ENCODE data around the gene POLRMT.
"Not testable (repeated sequence)": the region's sequence is repeated elsewhere in the genome, so short reads cannot be mapped to it uniquely, and the experiment has no call there.

POLRMT gene

DNA sequence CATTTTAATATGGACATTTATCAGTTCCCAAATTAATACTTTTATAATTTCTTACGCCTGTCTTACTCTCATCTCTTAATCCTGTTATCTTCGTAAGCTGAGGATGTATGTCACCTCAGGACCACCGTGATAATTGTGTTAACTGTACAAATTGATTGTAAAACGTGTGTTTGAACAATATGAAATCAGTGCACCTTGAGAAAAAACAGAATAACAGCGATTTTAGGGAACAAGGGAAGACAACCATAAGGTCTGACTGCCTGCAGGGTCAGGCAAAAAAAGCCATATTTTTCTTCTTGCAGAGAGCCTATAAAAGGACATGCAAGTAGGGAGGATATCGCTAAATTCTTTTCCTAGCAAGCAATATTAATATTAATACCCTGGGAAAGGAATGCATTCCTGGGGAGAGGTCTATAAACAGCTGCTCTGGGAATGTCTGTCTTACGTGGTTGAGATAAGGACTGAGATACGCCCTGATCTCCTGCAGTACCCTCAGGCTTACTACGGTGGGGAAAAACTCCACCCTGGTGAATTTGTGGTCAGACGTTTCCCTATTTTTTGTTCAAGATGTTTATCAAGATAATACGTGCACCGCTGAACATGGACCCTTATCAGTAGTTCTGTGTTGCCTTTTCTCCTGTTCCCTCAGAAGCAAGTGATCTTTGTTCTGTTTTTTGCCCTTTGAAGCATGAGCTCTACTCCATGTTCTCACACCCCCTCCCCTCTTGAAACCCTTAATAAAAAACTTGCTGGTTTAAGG is 35.5 kb upstream of the POLRMT start:
- H3K4me1 Mint-ChIP-seq, H3K36me3 Mint-ChIP-seq, H3K27ac Mint-ChIP-seq, H3K9me3 Mint-ChIP-seq, H3K27me3 Mint-ChIP-seq, H3K4me3 Mint-ChIP-seq: not testable (repeated sequence)

GRCh38 chr19:666985-667573 is 33.7 kb upstream of the POLRMT start:
- H3K36me3 Mint-ChIP-seq, H3K27ac Mint-ChIP-seq, H3K27me3 Mint-ChIP-seq, H3K9me3 Mint-ChIP-seq, H3K4me3 Mint-ChIP-seq: not testable (repeated sequence)
- peaks cover 12% of the 10 kb centered on the region for H3K4me1 Mint-ChIP-seq

DNA sequence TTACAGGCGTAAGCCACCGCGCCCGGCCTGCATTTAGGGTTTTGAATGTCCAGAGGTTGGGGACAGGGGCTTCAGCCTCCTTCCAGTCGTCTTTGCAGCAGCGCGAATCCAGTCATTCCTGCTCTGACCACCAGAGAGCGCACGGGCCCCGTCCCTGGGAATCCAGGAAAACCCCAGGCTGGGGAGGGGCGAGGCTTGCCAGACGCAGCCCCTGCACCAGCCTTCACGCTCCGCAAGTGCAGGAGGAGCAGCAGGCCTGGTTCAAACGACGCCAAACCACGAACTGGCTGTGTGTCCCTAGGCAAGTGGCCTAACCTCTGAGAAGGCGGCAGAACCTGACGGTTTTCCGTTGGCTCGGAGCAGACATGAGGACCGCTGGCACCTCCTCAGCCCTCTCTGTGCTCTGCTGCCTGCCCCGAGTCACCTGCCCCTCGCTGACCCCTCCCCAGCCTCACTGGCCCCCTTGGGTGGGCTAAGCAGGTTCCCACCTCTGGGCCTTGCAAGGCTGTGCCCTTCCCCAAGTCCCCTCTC is 31.6 kb upstream of the POLRMT start:
- H3K27me3 Mint-ChIP-seq = peaks cover 2% of the 10 kb centered on the region
- H3K9me3 Mint-ChIP-seq = no peaks in the 10 kb centered on the region
- H3K36me3 Mint-ChIP-seq = no peaks in the 10 kb centered on the region
- peak overlapping the region; percentile 68 for H3K4me3 Mint-ChIP-seq
- peak overlapping the region; percentile 84 for H3K27ac Mint-ChIP-seq
- peaks cover 20% of the 10 kb centered on the region for H3K4me1 Mint-ChIP-seq

DNA sequence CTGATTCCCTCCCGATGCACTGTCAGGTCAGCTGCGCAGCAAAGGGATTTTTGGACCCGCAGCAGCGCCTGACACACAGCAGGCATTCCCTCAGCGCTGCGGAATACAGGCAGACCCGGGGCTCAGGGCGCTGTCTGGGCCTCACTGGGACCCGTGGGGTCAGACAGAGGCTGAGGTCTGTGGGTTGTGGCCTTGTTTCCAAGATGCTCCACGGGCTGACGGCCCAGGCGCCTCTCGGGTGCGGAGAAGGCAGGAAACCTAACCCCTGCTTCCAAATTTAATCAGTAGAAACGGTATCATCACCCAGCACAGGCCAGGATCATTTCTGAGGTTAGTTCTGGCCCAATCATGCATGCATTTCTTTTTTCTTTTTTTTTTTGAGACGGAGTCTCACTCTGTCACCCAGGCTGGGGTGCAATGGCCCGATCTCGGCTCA is 30.4 kb upstream of the POLRMT start:
- Mint-ChIP-seq H3K9me3 (no peaks in the 10 kb centered on the region), H3K4me1 (peaks cover 29% of the 10 kb centered on the region), H3K4me3 (peak overlapping the region; percentile 81), H3K27me3 (no peaks in the 10 kb centered on the region), H3K36me3 (no peaks in the 10 kb centered on the region), H3K27ac (peak overlapping the region; percentile 90)

GRCh38 chr19:662962-663681 is 29.8 kb upstream of the POLRMT start, which contains the start of gene RNF126:
Gene RNF126, minus strand, starts transcription at chr19:663214. Its CDS starts 93 bp downstream, at chr19:663121.
- no peaks in the 10 kb centered on the region for H3K36me3 Mint-ChIP-seq
- H3K4me3 Mint-ChIP-seq = peak within 1 kb of the TSS; percentile 97
- no peaks in the 10 kb centered on the region for H3K27me3 Mint-ChIP-seq
- peaks cover 32% of the 10 kb centered on the region for H3K4me1 Mint-ChIP-seq
- peak within 1 kb of the TSS; percentile 93 for H3K27ac Mint-ChIP-seq
- no peaks in the 10 kb centered on the region for H3K9me3 Mint-ChIP-seq

GRCh38 chr19:662207-662961 is 29.0 kb upstream of the POLRMT start:
- Mint-ChIP-seq H3K4me1 (peaks cover 35% of the 10 kb centered on the region), H3K27me3 (no peaks in the 10 kb centered on the region), H3K9me3 (no peaks in the 10 kb centered on the region), H3K27ac (peak overlapping the region; percentile 93), H3K36me3 (no peaks in the 10 kb centered on the region), H3K4me3 (peak overlapping the region; percentile 97)

GRCh38 chr19:661427-662196 is 28.3 kb upstream of the POLRMT start:
- Mint-ChIP-seq H3K4me3 (peak overlapping the region; percentile 97), H3K9me3 (no peaks in the 10 kb centered on the region), H3K27me3 (no peaks in the 10 kb centered on the region), H3K36me3 (no peaks in the 10 kb centered on the region), H3K4me1 (peaks cover 41% of the 10 kb centered on the region), H3K27ac (peak overlapping the region; percentile 93)

GRCh38 chr19:660793-661426 is 27.6 kb upstream of the POLRMT start:
- peak overlapping the region; percentile 97 for H3K4me3 Mint-ChIP-seq
- peaks cover 47% of the 10 kb centered on the region for H3K4me1 Mint-ChIP-seq
- H3K9me3 Mint-ChIP-seq = no peaks in the 10 kb centered on the region
- no peaks in the 10 kb centered on the region for H3K27me3 Mint-ChIP-seq
- H3K27ac Mint-ChIP-seq = peak overlapping the region; percentile 93
- H3K36me3 Mint-ChIP-seq = no peaks in the 10 kb centered on the region

DNA sequence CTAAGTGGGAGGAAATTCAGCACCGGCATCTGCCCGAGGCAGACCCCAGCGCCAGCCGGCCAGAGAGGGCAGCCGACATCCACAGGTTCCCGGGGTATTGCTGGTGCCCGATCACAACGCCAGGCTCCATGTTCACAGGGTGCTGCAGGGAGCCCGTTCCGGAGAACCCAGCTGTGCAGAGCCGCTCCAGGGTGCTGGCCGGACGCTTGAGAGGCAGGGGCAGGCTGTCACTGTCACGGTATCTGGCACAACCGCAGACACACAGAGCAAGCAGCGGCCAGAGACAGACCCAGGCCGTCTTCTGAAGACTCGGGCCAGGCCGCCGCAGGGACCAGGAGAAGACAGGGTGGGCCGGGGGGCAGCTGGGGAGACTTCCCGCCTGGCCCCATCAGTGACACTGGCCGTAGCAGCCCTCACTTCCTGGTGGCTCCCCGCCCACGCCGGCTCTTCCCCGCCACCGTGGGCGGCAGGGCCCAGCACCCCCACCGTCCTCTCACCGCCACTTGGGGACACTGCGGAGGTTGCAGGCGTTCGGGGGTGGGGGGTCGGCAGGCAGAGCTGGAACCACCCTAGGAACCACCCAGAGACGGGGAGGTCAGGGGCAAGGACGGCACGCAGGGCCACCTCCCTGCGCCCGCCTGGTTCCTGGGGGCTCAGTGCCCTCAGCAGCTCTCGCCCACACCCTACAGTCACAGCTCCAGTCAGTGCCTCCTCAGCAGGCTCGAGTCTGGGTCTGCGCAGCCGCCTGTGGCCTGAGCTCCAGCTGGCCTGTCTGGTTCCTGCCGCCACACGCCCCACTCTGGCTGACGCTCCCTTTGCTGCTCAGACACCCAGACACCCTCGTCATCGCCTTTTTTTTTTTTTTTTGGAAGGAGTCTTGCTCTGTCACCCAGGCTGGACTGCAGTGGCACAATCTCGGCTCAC is 25.8 kb upstream of the POLRMT start:
- H3K27ac Mint-ChIP-seq = peak overlapping the region; percentile 72
- H3K27me3 Mint-ChIP-seq = no peaks in the 10 kb centered on the region
- no peaks in the 10 kb centered on the region for H3K9me3 Mint-ChIP-seq
- peak overlapping the region; percentile 97 for H3K4me3 Mint-ChIP-seq
- H3K36me3 Mint-ChIP-seq = no peaks in the 10 kb centered on the region
- peaks cover 54% of the 10 kb centered on the region for H3K4me1 Mint-ChIP-seq

- H3K27me3 Mint-ChIP-seq = no peaks in the 10 kb centered on the region
- H3K9me3 Mint-ChIP-seq = no peaks in the 10 kb centered on the region
- H3K36me3 Mint-ChIP-seq = no peaks in the 10 kb centered on the region
- H3K4me3 Mint-ChIP-seq = peak overlapping the region; percentile 44
- no peak overlapping the region for H3K27ac Mint-ChIP-seq
- H3K4me1 Mint-ChIP-seq = peaks cover 54% of the 10 kb centered on the region
Observed at GRCh38 chr19:658059-658839, 24.9 kb upstream of the POLRMT start.

DNA sequence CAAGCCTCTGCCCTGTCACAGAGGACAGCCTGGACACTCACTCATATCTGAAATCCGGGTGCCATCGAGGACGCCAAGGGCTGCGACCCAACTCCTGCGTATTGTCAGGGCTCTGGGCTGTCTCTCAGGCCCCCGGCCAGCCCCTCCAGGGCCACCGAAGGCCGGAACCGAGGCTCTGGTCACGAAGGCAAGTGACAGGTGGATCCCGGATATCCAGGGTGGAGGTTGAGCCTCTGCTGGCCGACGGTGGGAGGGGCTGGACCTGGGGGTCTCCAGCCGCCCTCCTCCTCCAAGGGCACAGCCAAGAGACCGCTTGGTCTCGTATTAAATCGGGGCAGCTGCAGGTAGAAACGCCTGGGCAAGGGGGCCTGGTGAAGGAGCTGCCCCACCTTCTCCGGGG is 24.3 kb upstream of the POLRMT start:
- H3K27ac Mint-ChIP-seq = no peak overlapping the region
- peaks cover 54% of the 10 kb centered on the region for H3K4me1 Mint-ChIP-seq
- no peaks in the 10 kb centered on the region for H3K9me3 Mint-ChIP-seq
- no peaks in the 10 kb centered on the region for H3K36me3 Mint-ChIP-seq
- no peaks in the 10 kb centered on the region for H3K27me3 Mint-ChIP-seq
- no peak overlapping the region for H3K4me3 Mint-ChIP-seq

- H3K9me3 Mint-ChIP-seq = no peaks in the 10 kb centered on the region
- H3K36me3 Mint-ChIP-seq = no peaks in the 10 kb centered on the region
- no peaks in the 10 kb centered on the region for H3K27me3 Mint-ChIP-seq
- no peak overlapping the region for H3K4me3 Mint-ChIP-seq
- no peak overlapping the region for H3K27ac Mint-ChIP-seq
- peaks cover 54% of the 10 kb centered on the region for H3K4me1 Mint-ChIP-seq
Observed at GRCh38 chr19:656751-657559, 23.6 kb upstream of the POLRMT start.

Measured in activated naive CD4-positive, alpha-beta T cell treated with anti-CD3 and anti-CD28 coated beads, Interleukin-2, amount 50 U/mL, for 24 hours (primary cell).